Right renal cortex interstitium (tissue), 3 donors: ENCODE data around the gene PTAFR. TPM values are rescaled to one million over a fixed set of nuclear protein-coding genes. Genes with fewer than 3 reads are reported as not detected.
"Not testable (repeated sequence)": the region's sequence is repeated elsewhere in the genome, so short reads cannot be mapped to it uniquely, and the experiment has no call there.

ENCODE experiments used
- DNase-seq, 3 donors: peaks; one replicate each; pipeline ENCODE4 v3.0.0-alpha.2; 2013; ENCODE audit warnings: low read depth in 3 of 3, low spot score in 2 of 3
- polyA plus RNA-seq, 3 donors: library from polyadenylated mRNA; unstranded; fragments of 120-200 nt; gene quantifications; one replicate each; pipeline ENCODE4 v1.2.1, GENCODE V29; 2013; ENCODE audit not compliant: insufficient read length in 3 of 3

Gene PTAFR
- polyA plus RNA-seq, 3 donors, result 2.0 to 2.9 (median 2.8) TPM

- DNase-seq, result no peak
Observed at GRCh38 chr1:28147264-28148094, 29.0 kb downstream of the PTAFR start.

DNA sequence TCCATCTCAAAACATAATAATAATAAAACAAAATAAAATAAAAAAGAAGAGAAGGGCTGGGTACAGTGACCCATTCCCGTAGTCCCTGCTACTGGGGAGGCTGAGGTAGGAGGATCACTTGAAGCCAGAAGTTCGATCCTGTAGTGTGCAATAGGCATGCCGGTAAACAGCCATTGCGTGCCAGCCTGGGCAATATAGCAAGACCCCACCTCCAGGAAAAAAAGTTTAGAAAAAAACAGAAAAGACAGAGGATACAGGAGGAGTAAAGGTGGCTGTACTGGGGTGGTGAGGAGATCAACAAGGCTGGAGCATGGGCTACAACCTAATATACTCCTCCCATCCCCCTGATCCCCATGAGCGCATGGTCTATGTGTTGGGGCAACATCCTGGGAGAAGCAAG, 30.8 kb downstream of the PTAFR start:
- no peak for DNase-seq

DNA sequence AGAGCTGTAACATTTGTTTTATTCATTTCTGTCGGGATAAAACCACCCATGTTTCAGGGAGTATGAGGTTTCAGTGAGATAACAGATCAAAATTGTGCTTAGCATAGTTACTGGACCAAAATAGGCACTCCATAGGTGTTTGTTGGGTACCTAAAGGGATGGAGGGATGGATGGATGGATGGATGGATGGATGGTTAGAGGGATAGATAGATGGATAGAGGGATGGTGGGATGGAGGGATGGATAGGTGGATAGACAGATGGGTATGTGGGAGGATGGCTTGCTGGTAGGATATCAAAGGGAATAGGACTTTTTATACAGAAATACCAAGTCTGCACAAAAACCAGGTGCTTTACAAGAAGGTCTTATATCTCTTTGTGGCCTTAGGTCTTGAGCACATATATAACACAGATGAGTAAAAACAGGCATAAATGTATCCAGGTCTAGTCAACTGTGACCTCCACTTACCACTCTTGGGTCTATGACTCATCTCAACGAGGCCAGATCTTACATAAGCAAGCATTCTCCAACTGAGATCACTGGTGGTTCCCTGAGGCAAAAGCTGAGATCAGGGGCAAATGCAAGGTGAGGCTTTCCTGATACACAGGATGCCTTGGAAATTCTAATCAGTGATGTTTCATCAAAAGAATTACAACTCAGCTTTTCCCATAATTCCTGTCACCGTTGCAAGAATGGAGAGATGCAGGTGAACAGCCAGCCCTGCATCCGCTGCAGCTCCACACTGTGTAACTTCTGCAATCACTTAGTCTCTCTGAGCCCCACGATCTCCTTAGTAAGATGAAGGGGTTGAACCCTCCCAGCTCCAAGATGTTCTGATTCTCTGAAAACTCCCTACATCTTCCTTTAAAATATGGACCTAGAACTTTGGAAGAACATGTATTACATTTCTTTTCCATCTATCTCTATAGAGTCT, 32.0 kb downstream of the PTAFR start:
- DNase-seq, result no peak

- DNase-seq, result no peak
Observed at GRCh38 chr1:28143496-28144202, 32.8 kb downstream of the PTAFR start.

DNA sequence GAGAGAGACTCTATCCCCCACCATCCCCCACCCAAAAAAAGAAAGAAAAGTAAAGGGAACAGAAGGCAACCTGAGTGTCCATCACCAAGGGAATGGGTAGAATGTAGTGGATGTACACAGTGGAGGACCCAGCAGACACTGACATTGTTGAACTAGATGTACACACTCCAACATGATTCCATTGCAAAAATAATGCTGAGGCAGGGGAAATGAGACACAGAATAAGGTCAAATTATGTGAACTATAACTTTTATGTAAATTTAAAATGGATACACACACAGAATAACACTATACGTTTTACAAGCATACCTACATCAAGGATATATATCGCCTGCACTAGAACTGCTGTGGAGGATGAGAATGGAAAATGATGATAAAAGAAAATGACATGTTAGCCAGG, 34.8 kb downstream of the PTAFR start:
- no peak for DNase-seq

DNA sequence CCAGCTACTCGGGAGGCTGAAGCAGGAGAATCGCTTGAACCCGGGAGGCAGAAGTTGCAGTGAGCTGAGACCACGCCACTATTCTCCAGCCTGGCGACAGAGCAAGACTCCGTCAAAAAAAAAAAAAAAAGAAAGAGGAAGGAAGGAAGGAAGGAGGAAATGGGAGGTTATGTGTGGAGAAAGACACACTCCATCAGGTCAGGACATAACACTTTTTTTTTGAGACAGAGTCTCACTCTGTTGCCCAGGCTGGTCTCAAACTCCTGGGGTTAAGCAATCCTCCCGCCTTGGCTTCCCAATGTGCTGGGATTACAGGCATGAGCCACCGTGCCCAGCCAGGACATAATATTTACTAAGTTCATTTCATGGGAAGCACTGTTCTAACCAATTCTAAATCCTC, 36.6 kb downstream of the PTAFR start:
- DNase-seq, result not testable (repeated sequence)

- no peak for DNase-seq
Observed at GRCh38 chr1:28139025-28139712, 37.3 kb downstream of the PTAFR start.

DNA sequence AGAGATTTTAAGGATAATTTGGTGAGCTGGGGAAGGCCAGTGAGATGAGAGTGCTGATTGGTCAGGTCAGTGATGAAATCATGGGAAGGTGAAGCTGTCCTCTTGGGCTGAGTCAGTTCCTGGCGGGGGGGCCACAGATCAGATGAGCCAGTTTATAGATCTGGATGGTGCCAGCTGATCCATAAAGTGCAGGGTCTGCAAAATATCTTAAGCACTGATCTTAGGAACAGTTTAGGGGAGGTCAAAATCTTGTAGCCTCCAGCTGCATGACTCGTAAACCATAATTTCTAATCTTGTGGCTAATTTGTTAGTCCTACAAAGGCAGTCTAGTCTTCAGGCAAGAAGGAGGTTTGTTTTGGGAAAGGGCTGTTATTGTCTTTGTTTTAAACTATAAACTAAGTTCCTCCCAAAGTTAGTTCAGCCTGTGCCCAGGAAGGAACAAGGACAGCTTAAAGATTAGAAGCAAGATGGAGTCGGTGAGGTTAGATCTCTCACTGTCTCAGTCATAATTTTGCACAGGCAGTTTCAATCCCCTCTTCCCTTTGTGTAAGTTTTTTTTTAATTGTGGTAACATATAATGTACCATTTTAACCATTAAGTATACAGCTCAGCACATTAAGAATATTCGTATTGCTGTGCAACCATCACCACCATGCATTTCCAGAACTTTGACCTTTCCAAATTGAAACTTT, 39.4 kb downstream of the PTAFR start:
- DNase-seq, result no peak

GRCh38 chr1:28136169-28136921, 40.1 kb downstream of the PTAFR start:
- DNase-seq, result no peak

GRCh38 chr1:28135371-28136168, 40.9 kb downstream of the PTAFR start:
- peak in 1 of 3 donors; percentile 15 for DNase-seq

GRCh38 chr1:28134651-28135207, 41.8 kb downstream of the PTAFR start:
- no peak for DNase-seq

DNA sequence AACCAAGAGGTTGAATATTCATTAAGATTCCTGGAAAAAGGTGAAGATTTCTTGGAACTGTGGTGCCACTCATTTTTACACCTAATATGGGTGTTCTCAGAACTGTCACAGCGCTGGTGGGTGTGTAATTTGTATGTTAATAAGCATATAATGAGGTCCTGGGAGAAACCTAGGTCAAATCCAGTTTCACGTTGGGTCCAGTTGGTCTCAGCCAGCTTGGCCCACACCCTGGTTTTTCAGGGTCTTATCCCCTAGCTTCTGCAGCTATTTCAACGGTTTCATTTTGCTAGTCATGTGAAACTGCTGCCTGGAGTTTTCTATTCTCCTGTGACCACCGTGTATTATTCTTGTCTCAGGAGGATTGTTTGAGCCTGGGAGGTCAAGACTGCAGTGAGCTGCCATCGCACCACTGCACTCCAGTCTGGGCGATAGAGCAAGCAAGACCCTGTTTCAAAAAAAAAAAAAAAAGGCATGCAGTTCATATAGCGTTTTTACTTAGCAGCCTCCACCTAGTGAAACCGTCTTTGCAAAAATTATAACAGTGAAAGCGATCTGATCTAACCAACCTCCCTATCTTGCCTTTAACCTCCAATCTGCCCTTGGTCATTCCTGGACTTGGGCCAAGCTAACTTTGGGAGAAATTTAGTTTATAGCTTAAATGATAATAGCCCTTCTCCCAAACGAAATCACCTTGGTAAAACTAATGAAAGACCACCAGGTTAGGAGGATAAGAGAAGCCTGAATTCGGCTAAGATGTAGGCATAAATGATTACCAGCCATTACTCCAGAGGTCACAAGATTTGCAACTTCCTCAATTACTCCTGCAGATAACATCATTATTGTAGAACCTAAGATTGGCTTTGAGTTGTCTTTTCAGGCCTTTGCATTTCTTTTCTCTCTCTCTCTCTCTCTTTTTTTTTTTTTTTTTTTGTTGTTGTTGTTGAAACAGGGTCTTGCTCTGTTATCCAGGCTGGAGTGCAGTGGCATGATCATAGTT, 44.0 kb downstream of the PTAFR start:
- no peak for DNase-seq

GRCh38 chr1:28130901-28131300, 45.6 kb downstream of the PTAFR start:
- no peak for DNase-seq

GRCh38 chr1:28129150-28129549, 47.3 kb downstream of the PTAFR start:
- DNase-seq, result no peak

- DNase-seq, result no peak
Observed at GRCh38 chr1:28127617-28128257, 48.8 kb downstream of the PTAFR start.

- no peak for DNase-seq
Observed at GRCh38 chr1:28126783-28127490, 49.6 kb downstream of the PTAFR start.
